Jurkat, Clone E6-1 (cell line): ENCODE data around the gene BPIFB3. TPM values are rescaled to one million over a fixed set of nuclear protein-coding genes. Genes with fewer than 3 reads are reported as not detected.

Experiments
- DNase-seq: peaks from one replicate; pipeline ENCODE4 v3.0.0-alpha.2; 2011; ENCODE audit warnings: low read depth, low spot score
- H3K4me3 ChIP-seq: 2 replicates; pipeline ENCODE4 v1.5.1; 2011; ENCODE audit warnings: mild to moderate bottlenecking, low read length, control low read depth, moderate library complexity
- polyA plus RNA-seq: library from polyadenylated mRNA; unstranded; fragments of >200 nt; gene quantifications from one replicate; pipeline ENCODE4 v1.2.1, GENCODE V29; 2012; ENCODE audit warnings: missing spikeins; ENCODE audit not compliant: insufficient read length, insufficient read depth

Gene BPIFB3
- not detected for polyA plus RNA-seq

GRCh38 chr20:33053291-33054106 lies at the start of gene BPIFB3:
Gene BPIFB3 (plus strand): TSS chr20:33053903. CDS start chr20:33055436, 1,533 bp downstream.
- no peak for DNase-seq
- H3K4me3 ChIP-seq = no peak within 1 kb of the TSS

DNA sequence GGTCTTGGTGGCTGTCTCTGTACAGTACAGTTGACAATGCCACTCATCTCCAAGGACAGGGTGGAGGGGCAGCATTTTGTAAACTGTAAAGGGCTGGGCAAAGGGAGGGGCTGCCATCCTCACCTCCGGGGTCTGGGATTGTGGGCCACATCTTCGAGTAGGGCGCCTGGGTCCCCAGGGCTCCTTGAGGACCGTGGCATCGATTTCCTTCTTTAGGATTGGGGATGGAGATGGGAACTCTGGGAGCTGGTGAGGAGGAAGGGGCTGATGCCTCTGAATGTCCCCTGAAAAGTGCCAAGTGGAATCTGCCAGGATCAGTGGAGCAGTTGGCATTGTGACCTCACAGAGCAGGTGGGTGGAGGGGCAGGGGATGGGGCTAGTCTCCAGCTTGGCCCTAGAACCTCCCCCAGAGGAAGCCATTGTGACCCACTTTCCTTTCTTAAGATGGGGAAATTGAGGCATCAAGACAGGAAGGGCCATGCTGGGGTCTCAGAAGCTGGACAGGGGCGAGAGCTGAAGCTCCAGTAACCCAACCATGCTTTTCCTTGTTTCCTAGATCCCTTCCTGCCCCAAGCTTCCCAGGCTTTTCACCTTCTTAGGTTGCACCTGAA lies 49.5 kb upstream of the BPIFB3 start, which contains the start of gene SUN5:
TSS of gene SUN5 (minus strand) at position 293 of the 611 bp plus-strand sequence. CDS start at position 200, 93 bp downstream.
- DNase-seq = no peak
- no peak within 1 kb of the TSS for H3K4me3 ChIP-seq

DNA sequence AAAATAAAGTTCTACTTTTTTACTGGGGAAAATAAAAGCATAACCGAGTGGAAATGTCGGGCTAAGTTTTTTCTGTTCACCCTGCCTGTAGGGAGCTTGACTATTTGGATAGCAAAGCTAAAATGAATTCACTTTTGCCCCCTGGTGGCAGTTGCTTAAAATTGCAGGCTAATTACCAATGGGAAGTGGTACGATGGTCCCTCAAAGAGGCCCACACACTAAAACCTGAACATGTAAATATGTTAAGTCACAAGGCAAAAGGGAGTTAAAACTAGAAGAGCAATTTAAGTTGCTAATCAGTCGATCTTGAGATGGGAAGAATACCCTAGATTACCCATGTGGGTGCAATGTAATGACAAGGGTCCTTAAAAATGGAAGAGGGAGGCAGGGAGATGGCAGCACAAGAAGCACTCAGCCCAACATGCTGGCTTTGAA lies 48.6 kb upstream of the BPIFB3 start:
- peak; percentile 28 for DNase-seq
- H3K4me3 ChIP-seq = no peak overlapping the region

GRCh38 chr20:33005908-33006775 lies 47.6 kb upstream of the BPIFB3 start:
- no peak for DNase-seq
- H3K4me3 ChIP-seq = no peak overlapping the region

DNA sequence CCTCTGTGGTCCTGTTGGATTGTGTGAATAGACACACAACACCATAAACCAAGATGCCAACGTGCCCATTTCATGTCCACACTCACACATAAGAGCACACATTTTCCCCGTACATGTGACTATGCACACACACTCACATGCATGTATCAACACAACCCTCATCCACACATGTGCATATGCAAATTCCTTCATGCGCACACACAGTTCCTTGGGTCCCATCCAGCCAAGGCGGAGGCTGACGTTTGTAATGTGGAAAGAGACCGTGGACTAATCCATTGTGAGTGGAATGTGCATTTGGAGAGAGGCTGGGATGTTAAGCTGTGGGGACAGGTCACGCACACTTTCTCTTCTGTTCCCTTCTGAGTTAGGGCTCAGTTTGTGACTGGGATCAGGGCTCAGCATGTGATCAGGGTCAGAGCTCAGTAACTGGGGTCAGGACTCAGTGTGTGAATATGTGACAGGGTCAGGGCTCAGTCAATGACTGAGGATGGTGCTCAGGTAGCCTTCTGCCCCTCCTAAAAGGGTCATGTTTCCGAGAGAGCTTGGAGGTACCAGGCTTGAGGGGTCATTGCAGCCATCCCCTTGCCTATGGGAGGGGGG lies 46.8 kb upstream of the BPIFB3 start:
- no peak for DNase-seq
- H3K4me3 ChIP-seq = no peak overlapping the region

GRCh38 chr20:33007376-33008335 lies 46.0 kb upstream of the BPIFB3 start, which contains the start of gene BPIFB2:
Gene BPIFB2 (plus strand): TSS chr20:33007704. CDS start chr20:33008575, 871 bp downstream.
- DNase-seq = no peak

DNA sequence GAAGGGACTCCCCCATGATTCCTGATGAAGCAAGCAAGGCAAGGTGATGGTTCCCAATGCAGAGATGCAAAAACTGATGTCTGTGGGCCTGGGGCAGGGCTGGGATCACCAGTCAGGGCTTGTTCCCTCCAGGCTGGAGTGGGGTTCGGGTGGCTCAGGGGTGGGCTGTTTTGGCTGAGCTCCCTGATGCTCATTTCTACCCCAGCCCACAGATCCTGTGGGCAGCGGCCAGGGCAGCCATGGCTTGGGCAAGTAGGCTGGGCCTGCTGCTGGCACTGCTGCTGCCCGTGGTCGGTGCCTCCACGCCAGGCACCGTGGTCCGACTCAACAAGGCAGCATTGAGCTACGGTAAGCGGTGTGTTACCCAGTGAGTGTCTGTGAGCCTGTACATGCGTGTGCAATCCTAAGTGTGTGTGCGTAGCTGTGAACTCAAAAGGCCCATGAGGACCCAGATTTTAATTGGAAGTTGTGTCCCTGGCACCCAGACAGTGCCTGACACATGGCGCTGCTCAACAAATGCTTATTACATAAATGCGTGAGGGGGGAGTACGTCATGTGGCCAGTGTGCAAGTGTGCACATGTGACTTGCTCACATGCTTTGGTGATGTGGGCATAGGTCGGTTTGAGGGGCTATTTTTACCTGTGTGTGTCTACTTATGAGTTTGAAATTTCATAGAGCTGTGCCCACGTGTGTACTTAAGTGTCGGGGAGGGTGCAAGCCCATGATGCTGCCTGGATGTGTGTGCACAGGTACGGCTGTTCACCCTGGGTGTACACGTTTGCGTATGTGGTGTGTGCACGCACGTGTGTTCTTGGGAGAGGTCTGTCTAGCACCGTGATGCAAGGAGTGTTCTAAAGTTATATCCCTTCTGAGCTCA lies 45.1 kb upstream of the BPIFB3 start:
- no peak overlapping the region for H3K4me3 ChIP-seq
- no peak for DNase-seq

More at GRCh38 chr20:33007376-33008335, 46.0 kb upstream of the BPIFB3 start, which contains the start of gene BPIFB2:
- H3K4me3 ChIP-seq = no peak within 1 kb of the TSS

DNA sequence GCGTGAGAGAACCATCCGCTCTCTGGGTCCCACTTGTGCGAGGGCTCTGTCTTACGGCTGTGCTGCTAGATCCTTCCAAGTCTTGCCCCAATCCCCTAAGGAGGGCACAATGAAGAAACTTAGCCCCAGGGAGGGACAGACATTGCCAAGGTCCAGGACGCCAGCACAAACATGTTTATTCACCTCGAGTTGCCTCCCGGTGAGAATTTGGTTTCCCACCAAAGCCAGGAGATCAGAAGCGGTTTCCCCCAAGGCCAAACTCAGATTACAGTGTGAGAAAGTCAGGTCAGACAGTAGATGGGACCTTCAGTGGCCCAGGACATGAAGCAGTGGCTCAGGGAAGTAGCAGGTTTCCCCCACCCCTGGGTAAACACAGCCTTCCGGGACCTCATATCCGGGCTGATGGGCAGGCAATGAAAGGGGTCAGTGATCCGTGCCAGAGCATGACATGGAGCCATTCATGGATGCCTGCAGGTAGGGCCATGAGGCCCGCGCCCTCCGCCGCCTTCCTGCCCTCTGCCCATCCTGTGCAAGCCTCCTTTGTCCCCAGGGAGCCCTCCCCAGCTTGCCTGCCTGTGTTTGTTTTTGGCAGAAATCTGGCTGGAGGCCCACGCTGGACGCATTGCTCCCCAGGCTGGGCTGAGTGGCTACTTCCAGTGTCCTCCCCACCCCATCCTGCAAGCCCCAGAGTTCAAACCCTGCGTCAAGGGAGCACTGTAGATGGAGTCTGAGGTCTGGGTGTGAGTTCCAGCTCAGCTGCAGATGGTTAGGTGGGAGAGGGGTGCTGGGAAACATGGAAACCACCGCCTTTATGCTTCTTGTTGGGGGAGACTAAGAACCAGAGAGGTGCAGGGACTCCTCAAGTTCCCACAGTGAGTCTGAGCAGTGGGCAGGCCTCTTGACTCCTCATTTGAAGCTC lies 44.2 kb upstream of the BPIFB3 start:
- H3K4me3 ChIP-seq = no peak overlapping the region
- DNase-seq = no peak

DNA sequence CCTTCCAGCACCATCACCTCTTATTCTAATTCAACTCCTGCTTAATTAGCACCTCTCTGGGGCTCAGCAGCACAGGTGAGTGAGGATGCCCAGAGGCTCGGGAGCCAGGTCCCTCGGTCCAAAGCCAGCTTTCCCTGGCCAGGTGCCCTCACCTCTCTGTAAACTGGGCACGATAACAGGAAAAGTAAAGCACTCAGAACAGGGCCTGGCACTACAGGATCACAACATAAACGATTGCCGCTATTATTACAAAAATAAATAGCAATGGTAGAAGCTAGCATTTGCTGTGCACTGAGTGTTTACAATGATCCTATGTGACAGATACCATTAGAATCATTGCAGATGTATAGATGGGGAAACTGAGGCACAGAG lies 43.6 kb upstream of the BPIFB3 start:
- H3K4me3 ChIP-seq = no peak overlapping the region
- DNase-seq = no peak

GRCh38 chr20:33010674-33011449 lies 42.8 kb upstream of the BPIFB3 start:
- no peak overlapping the region for H3K4me3 ChIP-seq
- no peak for DNase-seq

- no peak for DNase-seq
- no peak overlapping the region for H3K4me3 ChIP-seq
These were observed 41.1 kb upstream of the BPIFB3 start for GRCh38 chr20:33012327-33013189.

DNA sequence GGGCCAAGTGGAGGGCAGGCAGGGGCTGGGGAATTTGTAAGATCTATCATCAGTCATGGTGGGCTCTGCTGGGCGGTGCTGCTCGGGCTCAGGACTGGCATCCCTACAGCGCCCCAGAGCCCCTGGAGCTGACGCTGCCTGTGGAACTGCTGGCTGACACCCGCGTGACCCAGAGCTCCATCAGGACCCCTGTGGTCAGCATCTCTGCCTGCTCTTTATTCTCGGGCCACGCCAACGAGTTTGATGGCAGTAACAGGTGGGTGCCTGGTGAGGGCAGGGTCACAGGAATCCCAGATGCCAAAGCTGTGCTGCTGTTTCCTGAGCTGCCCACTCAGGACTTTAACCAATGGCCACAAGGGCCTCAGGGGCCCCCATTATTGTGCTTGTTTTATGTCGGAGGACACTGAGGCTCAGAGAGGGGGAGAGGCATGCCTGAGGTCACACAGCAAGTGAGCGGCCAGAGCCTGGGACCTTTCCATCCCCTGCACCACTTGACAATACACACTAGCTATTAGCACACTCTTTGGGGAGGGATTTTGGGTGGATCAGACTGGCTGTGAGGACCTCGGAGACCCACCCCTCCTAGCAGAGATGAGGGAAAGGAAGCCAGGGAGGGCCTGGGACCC lies 39.9 kb upstream of the BPIFB3 start:
- H3K4me3 ChIP-seq = no peak overlapping the region

GRCh38 chr20:33014336-33015113 lies 39.2 kb upstream of the BPIFB3 start:
- DNase-seq = no peak
- H3K4me3 ChIP-seq = no peak overlapping the region

More for the DNA sequence above, 39.9 kb upstream of the BPIFB3 start:
- DNase-seq = no peak
